T-helper 1 cell treated with Interleukin-12 subunit alpha and Interleukin-12 subunit beta and Interleukin-4 antibody, amounts not matched to agents 30 ng/mL and 1 ng/mL, for 36 hours (primary cell): ENCODE results near the gene ACADS. TPM values are rescaled to one million over a fixed set of nuclear protein-coding genes. Genes with fewer than 3 reads are reported as not detected.

Source experiments
- intact Hi-C: fragments of 100-400 bp; cut with micrococcal nuclease; formaldehyde crosslinking; loops from one replicate; pipeline ENCODE4 v1.15.1; 2024
- total RNA-seq: library from RNA; stranded (reverse); gene quantifications from 2 replicates; pipeline ENCODE4 v1.2.3, GENCODE V29; 2022

ACADS gene
- total RNA-seq, 1 donor from 2014 or later: 13.7 TPM

DNA sequence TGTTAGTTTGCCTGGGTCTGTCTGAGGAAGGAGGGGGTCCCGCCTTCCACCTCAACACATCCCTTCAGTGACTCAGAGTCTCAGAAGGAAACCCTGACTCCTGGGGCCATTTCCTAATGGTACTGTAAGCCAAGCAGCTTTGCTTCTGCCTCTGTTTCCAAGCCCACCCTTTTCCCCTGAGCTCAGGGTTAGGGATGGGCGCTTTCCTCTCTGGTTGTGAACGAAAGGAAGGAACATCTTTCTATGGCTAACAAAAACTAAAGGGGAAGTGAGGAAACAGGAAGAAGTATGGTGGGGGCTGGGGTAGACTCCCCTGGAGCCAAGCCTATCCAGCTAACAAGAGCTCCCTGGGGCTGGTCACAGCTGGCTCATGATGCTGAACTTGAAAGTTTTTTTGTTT, 27.0 kb upstream of the ACADS start:
- intact Hi-C loops: no loop called here

- intact Hi-C loops: no loop called here
Measured at GRCh38 chr12:120699553-120699952, 26.1 kb upstream of the ACADS start.

- intact Hi-C loops: no loop called here
Measured at GRCh38 chr12:120700886-120701285, 24.7 kb upstream of the ACADS start.

DNA sequence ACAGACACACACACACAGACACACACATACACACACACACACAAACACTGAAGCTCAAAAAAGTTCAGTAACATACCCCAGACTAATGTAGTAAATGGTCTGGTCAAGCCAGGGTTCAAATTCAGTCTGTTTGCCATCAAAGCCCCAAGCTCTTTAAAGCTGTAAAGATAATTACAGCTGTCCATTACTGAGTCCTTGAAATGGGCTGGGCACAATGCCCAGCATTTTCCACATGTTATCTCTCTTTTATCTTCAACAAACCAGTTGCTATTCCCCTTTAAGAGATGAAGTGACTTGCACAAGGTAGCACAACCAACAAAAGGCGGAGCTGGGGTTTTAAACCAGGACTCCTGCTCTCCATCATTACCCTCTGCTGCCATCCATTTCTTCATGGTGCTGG, 23.0 kb upstream of the ACADS start:
- intact Hi-C loops: no loop called here

DNA sequence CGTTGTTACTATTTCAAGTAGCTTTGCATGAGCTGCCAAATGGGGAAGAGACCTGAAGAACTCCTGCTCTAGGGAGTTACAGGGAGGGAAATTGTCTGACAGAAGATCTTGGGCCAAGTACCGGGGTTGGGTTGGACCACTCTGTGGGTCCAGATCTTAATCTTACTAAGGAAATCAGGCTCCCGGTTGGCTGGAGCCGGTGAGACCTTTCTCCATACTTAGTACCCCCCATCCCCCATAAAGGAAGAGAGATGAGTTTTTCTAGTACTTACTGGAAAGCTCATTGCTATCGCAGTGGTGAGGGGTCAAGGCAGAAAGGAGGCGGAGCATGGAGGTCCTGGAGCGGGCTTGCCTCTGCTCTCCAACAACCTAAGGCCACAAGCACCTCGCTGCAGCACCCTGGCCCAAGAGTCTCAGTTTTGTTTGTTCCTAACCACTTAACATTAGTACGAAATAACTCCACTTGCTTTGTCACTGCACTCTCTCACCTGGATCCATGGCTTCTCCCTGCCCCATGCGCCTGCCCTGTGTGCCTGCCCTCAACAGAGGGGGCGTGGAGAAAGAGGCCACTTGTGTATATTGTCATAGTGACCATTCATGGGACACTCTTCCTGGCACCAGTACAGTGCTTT, 22.2 kb upstream of the ACADS start:
- intact Hi-C loops: no loop called here

DNA sequence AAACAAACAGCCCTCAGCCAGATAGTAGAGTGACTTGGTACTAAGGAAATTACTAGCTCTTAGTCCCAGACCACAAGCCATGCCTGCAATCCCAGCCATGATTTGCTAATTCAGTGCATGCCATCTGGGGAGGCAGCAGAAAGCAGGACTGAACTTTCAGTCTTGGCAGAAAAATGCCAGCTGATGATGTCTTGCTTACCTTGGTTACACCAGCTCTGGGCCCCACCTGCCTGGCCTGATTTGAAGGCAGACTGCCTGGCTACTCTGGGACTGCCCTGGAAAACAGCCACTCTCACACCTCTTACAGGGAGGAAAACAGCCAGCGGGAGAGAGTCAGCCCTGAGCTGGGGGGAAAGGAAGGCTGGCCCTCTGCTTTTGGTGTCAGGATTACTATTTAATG, 20.0 kb upstream of the ACADS start:
- intact Hi-C loops: no loop called here

DNA sequence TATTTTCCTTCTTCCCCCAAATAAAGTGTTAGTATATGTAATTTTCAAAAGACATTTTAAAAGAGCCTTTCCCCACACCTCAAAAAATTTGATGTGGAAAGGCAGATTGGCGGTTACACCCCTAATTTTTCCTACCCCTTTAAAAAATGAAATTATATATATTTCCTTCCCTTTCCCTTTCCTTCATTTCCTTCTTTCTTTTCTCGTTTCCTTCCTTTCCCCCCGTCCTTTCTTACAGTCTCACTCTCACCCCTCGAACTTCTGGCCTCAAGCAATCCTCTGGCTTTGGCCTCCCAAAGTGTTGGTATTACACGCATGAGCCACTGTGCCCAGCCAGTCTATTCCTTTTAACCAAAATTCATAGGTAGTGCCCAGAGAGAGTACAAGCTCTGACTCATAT, 19.6 kb upstream of the ACADS start:
- intact Hi-C loops: no loop called here

- intact Hi-C loops: no loop called here
Measured at GRCh38 chr12:120708651-120709050, 17.0 kb upstream of the ACADS start.

- intact Hi-C loops: loop anchor here (1.0 to 5.0 kb wide), 5 partner anchors 15 to 402 kb away; partner anchors contain the start of genes ACADS and SPPL3
Measured at GRCh38 chr12:120710031-120710804, 15.4 kb upstream of the ACADS start, which contains the start of gene UNC119B. UNC119B (plus strand) TSS chr12:120710458; CDS start chr12:120710475, 17 bp downstream.

DNA sequence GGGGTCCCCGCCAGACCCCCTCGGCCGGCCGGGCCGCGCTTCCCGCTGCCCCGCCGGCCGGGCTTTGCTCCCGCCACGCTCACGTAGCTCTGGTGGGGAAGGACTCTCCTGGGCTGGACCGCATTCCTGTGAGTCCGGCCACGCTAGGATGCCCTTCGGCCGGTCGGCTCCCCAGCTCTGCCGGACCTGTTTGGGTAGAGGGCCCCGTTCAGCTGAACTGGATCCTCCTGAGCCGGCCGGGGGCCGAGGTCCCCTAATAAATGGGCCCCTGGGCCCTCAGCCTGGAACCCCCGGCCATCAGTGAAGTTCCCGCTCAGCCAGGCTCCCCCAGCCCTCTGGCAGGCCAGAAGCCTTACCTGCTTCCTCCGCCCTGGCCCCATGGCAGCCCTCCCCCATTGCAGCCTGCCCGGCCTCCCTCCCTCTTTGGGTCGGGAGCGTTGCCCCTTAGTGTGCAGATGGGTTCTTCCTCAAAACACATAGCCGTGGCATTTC, 14.8 kb upstream of the ACADS start:
- intact Hi-C loops: loop anchor here (1.0 to 5.0 kb wide), 5 partner anchors 14 to 401 kb away; partner anchors contain the start of genes ACADS and SPPL3

DNA sequence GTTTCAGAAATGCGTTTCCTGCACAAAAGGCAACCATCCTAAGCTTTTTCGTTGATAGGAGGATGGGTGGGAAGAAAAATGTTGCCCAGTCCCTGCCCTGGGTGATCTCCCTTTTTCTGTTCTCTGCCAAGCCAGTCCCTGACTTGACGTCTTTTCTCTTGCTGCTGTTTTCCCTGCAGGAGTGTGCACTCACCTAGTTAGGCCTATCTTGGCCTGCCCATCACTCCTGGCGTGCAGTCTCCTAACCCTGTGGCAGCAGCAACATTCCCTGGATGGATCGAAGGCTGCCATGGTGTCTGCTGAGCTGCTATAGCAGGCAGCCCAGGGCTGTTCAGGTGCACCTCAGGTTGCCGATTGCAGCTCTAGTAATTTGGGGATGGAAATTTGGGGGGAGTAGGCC, 14.2 kb upstream of the ACADS start:
- intact Hi-C loops: loop anchor here (5.0 kb wide), 3 partner anchors 34 to 401 kb away; partner anchors contain the start of gene SPPL3

GRCh38 chr12:120712610-120713009, 13.0 kb upstream of the ACADS start:
- intact Hi-C loops: loop anchor here (5.0 kb wide), 3 partner anchors 35 to 400 kb away; partner anchors contain the start of gene SPPL3

- intact Hi-C loops: loop anchor here (1.0 to 5.0 kb wide), 9 partner anchors 11 to 398 kb away; partner anchors contain the start of genes ACADS and SPPL3
Measured at GRCh38 chr12:120713861-120714482, 11.7 kb upstream of the ACADS start.

DNA sequence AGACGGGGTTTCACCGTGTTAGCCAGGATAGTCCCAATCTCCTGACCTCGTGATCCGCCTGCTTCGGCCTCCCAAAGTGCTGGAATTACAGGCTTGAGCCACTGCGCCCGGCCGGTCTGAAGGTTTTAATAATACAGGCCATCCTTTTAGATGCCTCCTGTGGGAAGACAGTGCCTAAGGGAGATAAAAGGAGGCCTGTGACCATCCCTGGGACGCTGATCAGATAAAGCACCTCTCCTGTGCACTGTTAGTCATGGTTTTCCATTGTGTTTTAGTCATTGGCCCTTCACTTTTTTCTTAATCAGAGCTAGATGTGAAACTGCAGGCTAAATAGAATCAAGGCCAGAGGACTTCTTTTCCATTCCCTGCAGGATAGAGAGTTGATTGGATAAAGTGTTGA, 7.6 kb upstream of the ACADS start:
- intact Hi-C loops: no loop called here

DNA sequence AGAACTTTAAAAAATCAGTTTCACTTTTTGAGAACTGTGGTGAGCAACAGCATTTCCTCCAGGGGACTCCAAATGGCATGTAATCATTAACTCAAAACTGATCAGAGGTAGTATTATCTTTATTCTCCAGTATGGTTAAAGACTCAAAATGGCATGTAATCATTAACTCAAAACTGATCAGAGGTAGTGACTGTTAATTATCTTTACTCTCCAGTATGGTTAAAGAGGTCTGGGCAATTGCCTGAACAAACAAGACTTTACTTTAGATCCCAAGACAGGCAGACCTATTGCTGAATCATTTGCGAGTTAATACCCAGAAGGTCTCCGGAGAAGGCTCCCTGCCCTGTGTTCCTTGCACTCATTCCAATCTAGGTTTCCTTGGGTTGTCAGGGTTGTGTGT, 6.6 kb upstream of the ACADS start:
- intact Hi-C loops: no loop called here

DNA sequence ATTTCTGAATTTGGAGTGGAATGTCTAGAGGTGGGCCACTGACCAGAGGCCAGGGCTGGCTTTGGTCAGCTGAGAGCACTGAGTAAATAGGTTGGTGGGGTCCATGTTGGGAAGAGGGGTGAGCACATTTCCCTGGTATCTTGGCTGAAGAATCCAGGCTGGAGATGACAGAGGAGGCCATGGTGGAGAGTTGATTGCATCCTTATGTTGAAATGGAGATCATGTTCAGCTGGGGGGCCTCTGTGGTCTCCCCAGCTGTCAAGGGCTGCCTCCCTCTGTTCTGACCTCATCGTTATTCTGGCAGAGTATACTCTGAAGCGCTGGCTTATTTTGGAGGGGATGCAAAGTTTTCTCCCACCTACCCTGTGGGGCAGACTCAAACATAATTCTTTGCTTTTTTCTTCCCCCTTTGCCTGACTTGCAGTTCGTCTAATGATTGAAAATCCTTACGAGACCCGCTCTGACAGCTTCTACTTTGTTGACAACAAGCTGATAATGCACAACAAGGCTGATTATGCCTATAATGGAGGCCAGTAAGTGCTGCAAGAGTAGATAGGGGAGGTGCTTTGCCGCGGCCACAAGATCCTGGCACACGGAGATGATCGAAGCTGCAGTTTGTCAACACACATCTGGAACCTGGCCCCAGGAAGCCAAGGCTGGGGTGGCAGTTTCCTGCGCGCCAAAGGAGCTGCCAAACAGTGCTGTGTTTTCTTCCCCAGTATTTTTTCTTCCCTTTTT, 6.0 kb upstream of the ACADS start:
- intact Hi-C loops: no loop called here

- intact Hi-C loops: no loop called here
Measured at GRCh38 chr12:120720234-120720986, 5.2 kb upstream of the ACADS start.

DNA sequence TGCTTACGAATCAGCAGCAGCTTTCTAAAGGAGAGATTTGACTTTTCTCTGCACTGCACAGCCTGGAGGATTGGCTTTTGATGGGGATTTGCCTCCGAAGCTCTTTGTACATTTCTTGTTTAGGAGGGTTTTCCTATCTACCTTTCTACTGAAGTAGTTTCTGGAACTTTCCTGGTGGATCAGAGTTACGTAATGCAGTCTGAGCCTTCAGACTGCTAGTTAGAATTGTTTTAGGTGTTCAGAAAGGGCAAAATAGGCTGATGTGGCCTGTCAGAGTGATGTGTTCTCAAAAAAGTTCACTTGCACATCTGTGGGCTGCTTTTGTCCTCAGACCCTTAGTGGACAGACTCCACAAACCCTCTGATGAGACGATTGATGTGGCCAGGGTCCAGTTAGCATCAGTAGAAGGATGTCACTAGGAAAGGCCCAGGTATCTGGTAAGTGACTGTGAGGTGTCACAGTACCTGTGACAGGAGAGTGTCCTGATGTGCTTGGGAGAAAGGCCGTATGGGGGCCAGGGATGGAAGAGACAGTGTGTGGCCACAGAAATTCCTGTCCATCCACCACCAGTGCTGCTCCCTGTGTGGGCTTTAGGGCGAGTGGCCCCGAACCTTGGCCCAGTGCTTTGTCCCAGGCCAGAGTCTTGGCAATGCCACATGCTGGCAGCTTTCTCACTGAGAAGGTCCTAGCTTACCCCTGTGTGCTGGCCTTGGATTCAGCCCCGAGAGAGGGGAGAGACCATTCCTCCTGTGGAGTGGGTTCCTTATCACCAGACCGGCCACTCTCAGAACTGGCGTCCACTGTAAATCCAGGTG, 4.4 kb upstream of the ACADS start:
- intact Hi-C loops: no loop called here

DNA sequence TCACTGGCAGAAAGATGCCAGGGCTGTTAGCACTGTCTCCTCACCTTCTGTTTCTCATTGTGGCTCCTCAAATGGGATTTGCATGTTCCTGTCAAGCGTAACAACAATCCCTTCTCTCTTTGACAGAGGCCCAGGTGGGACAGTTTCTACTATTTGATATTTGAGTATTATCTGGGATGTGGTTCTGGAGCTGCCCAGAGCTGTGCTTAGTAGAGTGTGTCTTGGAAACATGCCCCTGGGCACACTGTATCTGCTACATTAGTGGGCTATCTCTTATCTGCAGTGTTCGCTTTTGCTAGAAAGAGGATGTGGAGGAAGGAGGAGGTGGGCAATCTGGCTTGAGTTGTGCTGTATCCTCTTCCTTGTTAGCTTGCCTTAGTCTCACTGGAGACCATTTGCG, 3.8 kb upstream of the ACADS start:
- intact Hi-C loops: no loop called here

- intact Hi-C loops: no loop called here
Measured at GRCh38 chr12:120722784-120723183, 2.8 kb upstream of the ACADS start.
